ENCODE measurements around the gene CORIN.

Gene CORIN

GRCh38 chr4:47837908-47838294, at the start of gene CORIN:
Gene CORIN, minus strand, starts transcription at chr4:47838067. Its CDS starts 118 bp downstream, at chr4:47837949.
- H3K27ac ChIP-seq, result no peak within 1 kb of the TSS
- TF ChIP-seq CTCF (IDR thresholded peaks at IDR 0.05; ENCODE audit: low read depth, low read length, missing control alignments), result no peak
- in situ Hi-C loops (cut with HindIII; ENCODE audit: low pct_ligation_motif_present, low sequenced_read_pairs), result no loop called here

GRCh38 chr4:47882228-47882627, 44.4 kb upstream of the CORIN start:
- in situ Hi-C loops (cut with HindIII; ENCODE audit: low pct_ligation_motif_present, low sequenced_read_pairs), result no loop called here
- no peaks in the 10 kb centered on the region for H3K27me3 ChIP-seq (replicated peaks)
- no peak for DNase-seq
- H3K36me3 ChIP-seq (replicated peaks), result peaks cover 16% of the 10 kb centered on the region
- TF ChIP-seq CTCF (IDR thresholded peaks at IDR 0.05; ENCODE audit: low read depth, low read length, missing control alignments), result no peak
- H3K4me3 ChIP-seq (ENCODE audit: low read depth, low read length), result no peak overlapping the region
- no peak overlapping the region for H3K27ac ChIP-seq

More at GRCh38 chr4:47837908-47838294, at the start of gene CORIN:
- Histone ChIP-seq H3K27me3 (replicated peaks) (no peaks in the 10 kb centered on the region), H3K4me3 (ENCODE audit: low read depth, low read length) (peak within 1 kb of the TSS; percentile 71), H3K36me3 (replicated peaks) (peaks cover 3% of the 10 kb centered on the region)
- no peak for DNase-seq

- H3K36me3 ChIP-seq (replicated peaks), result peaks cover 21% of the 10 kb centered on the region
Observed at GRCh38 chr4:47879458-47879857, 41.6 kb upstream of the CORIN start.

GRCh38 chr4:47876784-47877546, 39.1 kb upstream of the CORIN start:
- in situ Hi-C loops (cut with HindIII; ENCODE audit: low pct_ligation_motif_present, low sequenced_read_pairs), result no loop called here
- Histone ChIP-seq H3K27ac (no peak overlapping the region), H3K36me3 (replicated peaks) (peaks cover 37% of the 10 kb centered on the region), H3K4me3 (ENCODE audit: low read depth, low read length) (no peak overlapping the region), H3K27me3 (replicated peaks) (no peaks in the 10 kb centered on the region)
- no peak for TF ChIP-seq CTCF (IDR thresholded peaks at IDR 0.05; ENCODE audit: low read depth, low read length, missing control alignments)
- DNase-seq, result no peak

More at GRCh38 chr4:47879458-47879857, 41.6 kb upstream of the CORIN start:
- no peak for DNase-seq
- Histone ChIP-seq H3K27ac (no peak overlapping the region), H3K4me3 (ENCODE audit: low read depth, low read length) (no peak overlapping the region), H3K27me3 (replicated peaks) (no peaks in the 10 kb centered on the region)
- TF ChIP-seq CTCF (IDR thresholded peaks at IDR 0.05; ENCODE audit: low read depth, low read length, missing control alignments), result no peak
- in situ Hi-C loops (cut with HindIII; ENCODE audit: low pct_ligation_motif_present, low sequenced_read_pairs), result no loop called here

GRCh38 chr4:47876310-47876709, 38.4 kb upstream of the CORIN start:
- Histone ChIP-seq H3K27ac (no peak overlapping the region), H3K27me3 (replicated peaks) (no peaks in the 10 kb centered on the region), H3K4me3 (ENCODE audit: low read depth, low read length) (no peak overlapping the region), H3K36me3 (replicated peaks) (peaks cover 37% of the 10 kb centered on the region)
- no peak for DNase-seq
- TF ChIP-seq CTCF (IDR thresholded peaks at IDR 0.05; ENCODE audit: low read depth, low read length, missing control alignments), result no peak
- in situ Hi-C loops (cut with HindIII; ENCODE audit: low pct_ligation_motif_present, low sequenced_read_pairs), result no loop called here
